B cell (primary cell): Measurements from ENCODE around the gene TMC3. TPM values are rescaled to one million over a fixed set of nuclear protein-coding genes. Genes with fewer than 3 reads are reported as not detected.

Source experiments
- ATAC-seq: fragments of 200-7000 bp; cut with Tn5 transposase; one replicate; pipeline ENCODE4 v1.10.0; 2021; ENCODE audit warnings: low read depth, mild to moderate bottlenecking, moderate number of reproducible peaks, moderate library complexity
- CTCF ChIA-PET: fragments of 350-600 bp; sonication (Branson Sonifier 250); formaldehyde crosslinking; loops from one replicate; lab custom pipeline; 2021; ENCODE audit warnings: antibody characterized with exemption, inconsistent platforms; lab: Charles Lee
- POLR2A ChIA-PET: fragments of 350-600 bp; sonication (Branson Sonifier 250); formaldehyde crosslinking; loops from one replicate; lab custom pipeline; 2021; ENCODE audit warnings: antibody characterized with exemption; lab: Charles Lee
- DNase-seq: peaks from one replicate; pipeline ENCODE4 v3.0.0; 2013
- H2AFZ ChIP-seq: 2 replicates; pipeline ENCODE4 v1.6.1; 2012; ENCODE audit warnings: mild to moderate bottlenecking, low read depth, low read length; ENCODE audit not compliant: insufficient read depth, poor library complexity, severe bottlenecking
- H3K27ac ChIP-seq, 2 donors: 1 replicate in 1 of 2; 2 replicates in 1 of 2; pipeline ENCODE4 v1.5.1; 2012 to 2013; ENCODE audit warnings: low read length in 2 of 2, mild to moderate bottlenecking in 2 of 2, moderate library complexity in 1 of 2
- H3K27me3 ChIP-seq, 4 experiments: fragments of 200-600 bp in 1 of 4; sonication (generic) in 1 of 4; replicated peaks in 1 of 4; 1 replicate in 2 of 4; 2 replicates in 2 of 4; pipeline versions ENCODE4 v1.6.1 to v1.7.0; 2013 to 2016; ENCODE audit warnings: low read length in 3 of 4, mild to moderate bottlenecking in 2 of 4, mixed read lengths in 1 of 4, moderate library complexity in 1 of 4; ENCODE audit not compliant: insufficient read depth in 4 of 4, control insufficient read depth in 3 of 4; ENCODE audit errors: control extremely low read depth in 1 of 4
- H3K36me3 ChIP-seq, 2 experiments: replicated peaks in 1 of 2; 1 replicate in 1 of 2; 2 replicates in 1 of 2; pipeline versions ENCODE4 v1.6.1 to v1.7.1; 2013; ENCODE audit warnings: low read length in 1 of 2; ENCODE audit not compliant: insufficient read depth in 2 of 2, control insufficient read depth in 1 of 2; ENCODE audit errors: control extremely low read depth in 1 of 2, extremely low read depth in 1 of 2
- H3K4me1 ChIP-seq, 2 donors: fragments of 200-600 bp in 1 of 2; sonication (generic) in 1 of 2; 1 replicate in 1 of 2; 2 replicates in 1 of 2; pipeline versions ENCODE4 v1.5.1 to v1.6.1; 2013 to 2017; ENCODE audit warnings: low read length in 2 of 2; ENCODE audit not compliant: control insufficient read depth in 2 of 2, insufficient read depth in 2 of 2
- H3K4me2 ChIP-seq: replicated peaks from 2 replicates; pipeline ENCODE3; 2012; ENCODE audit warnings: mild to moderate bottlenecking, low read depth, low read length; ENCODE audit not compliant: poor library complexity, severe bottlenecking
- H3K4me3 ChIP-seq, 5 experiments: fragments of 200-600 bp in 1 of 5; sonication (generic) in 1 of 5; 1 replicate in 3 of 5; 2 replicates in 2 of 5; pipeline versions ENCODE4 v1.5.1 to v1.7.0; 2011 to 2016; ENCODE audit warnings: low read length in 4 of 5, mild to moderate bottlenecking in 4 of 5, low read depth in 2 of 5, control low read depth in 1 of 5, moderate library complexity in 1 of 5; ENCODE audit not compliant: insufficient read depth in 1 of 5; ENCODE audit errors: control extremely low read depth in 1 of 5, extremely low read depth in 1 of 5
- H3K79me2 ChIP-seq: fragments of 200-600 bp; sonication (generic); one replicate; pipeline ENCODE4 v1.6.0; 2016; ENCODE audit warnings: low read length; ENCODE audit not compliant: control insufficient read depth, insufficient read depth
- H3K9ac ChIP-seq: fragments of 200-600 bp; sonication (generic); 2 replicates; pipeline ENCODE4 v1.6.1; 2017; ENCODE audit warnings: mild to moderate bottlenecking, low read length, moderate library complexity
- H3K9me3 ChIP-seq, 3 donors: one replicate each; pipeline versions ENCODE4 v1.6.1 to v1.7.1; 2013; ENCODE audit warnings: low read length in 2 of 3; ENCODE audit not compliant: control insufficient read depth in 2 of 3, insufficient read depth in 1 of 3; ENCODE audit errors: control extremely low read depth in 1 of 3
- H4K20me1 ChIP-seq: 2 replicates; pipeline ENCODE4 v1.6.0; 2012; ENCODE audit warnings: mild to moderate bottlenecking, low read length; ENCODE audit not compliant: insufficient read depth, control insufficient read depth, poor library complexity, severe bottlenecking
- H3K27ac Mint-ChIP-seq: one replicate; pipeline ENCODE4 v1.8.0; 2021; ENCODE audit warnings: mixed read lengths
- H3K27me3 Mint-ChIP-seq: one replicate; pipeline ENCODE4 v1.8.0; 2021; ENCODE audit warnings: mixed read lengths
- H3K4me1 Mint-ChIP-seq: one replicate; pipeline ENCODE4 v1.8.0; 2021; ENCODE audit warnings: mixed read lengths
- H3K4me3 Mint-ChIP-seq: one replicate; pipeline ENCODE4 v1.8.0; 2021; ENCODE audit warnings: mixed read lengths
- H3K9me3 Mint-ChIP-seq: one replicate; pipeline ENCODE4 v1.8.0; 2022; ENCODE audit warnings: mixed read lengths; ENCODE audit not compliant: insufficient read depth
- CTCF ChIP-seq: fragments of 200-600 bp; IDR thresholded peaks from one replicate; pipeline ENCODE4 v1.8.0; 2022; ENCODE audit warnings: antibody characterized with exemption, mild to moderate bottlenecking
- EZH2 ChIP-seq: IDR thresholded peaks from 2 replicates; pipeline ENCODE4 v1.6.1; 2012; ENCODE audit warnings: borderline replicate concordance, low read depth, mild to moderate bottlenecking, moderate library complexity, low read length; ENCODE audit not compliant: insufficient read depth, poor library complexity, severe bottlenecking
- WGBS: methylation state at CpG from one replicate; pipeline ENCODE4 v1.1.5; 2013; ENCODE audit warnings: missing lambda C conversion rate; ENCODE audit not compliant: insufficient coverage; 5-methylcytosine and 5-hydroxymethylcytosine counted together
- intact Hi-C: fragments of 100-400 bp; cut with micrococcal nuclease; formaldehyde crosslinking; loops from one replicate; pipeline ENCODE4 v1.10.0; 2022
- polyA plus RNA-seq: library from polyadenylated mRNA; depleted of rRNA; stranded (reverse); fragments of >200 nt; gene quantifications from 2 replicates; pipeline ENCODE4 v1.2.3, GENCODE V29; 2012
- total RNA-seq, 2 donors: library from RNA; stranded (reverse); fragments of 120-200 nt in 1 of 2; gene quantifications; 1 replicate in 1 of 2; 2 replicates in 1 of 2; pipeline versions ENCODE4 v1.2.3 to v1.2.4, GENCODE V29; 2013 to 2022

TMC3 gene
- total and polyA plus RNA-seq, 2 donors (not counting 1 experiment from before 2014, with no cell fraction given), result not detected

GRCh38 chr15:81347910-81348309, 26.1 kb downstream of the TMC3 start:
- intact Hi-C loops, result no loop called here
- no CpG with 5 or more reads among the region's 4 CpGs for WGBS
- no peaks in the 10 kb centered on the region for H3K36me3 ChIP-seq
- H2AFZ ChIP-seq, result no peak overlapping the region
- no peaks in the 10 kb centered on the region for H3K27me3 ChIP-seq
- no peak for ATAC-seq
- Mint-ChIP-seq H3K9me3 (no peaks in the 10 kb centered on the region), H3K27me3 (peaks cover 10% of the 10 kb centered on the region), H3K4me3 (no peak overlapping the region), H3K27ac (no peak overlapping the region), H3K4me1 (no peaks in the 10 kb centered on the region)
- H3K27ac ChIP-seq, result no peak overlapping the region
- no peaks in the 10 kb centered on the region for H3K79me2 ChIP-seq
- H3K4me1 ChIP-seq, result no peaks in the 10 kb centered on the region
- H3K4me3 ChIP-seq, result no peak overlapping the region
- H3K9me3 ChIP-seq, result no peaks in the 10 kb centered on the region
- ChIA-PET POLR2A (no interaction called here), CTCF (no interaction called here)
- no peak overlapping the region for H3K4me2 ChIP-seq
- H4K20me1 ChIP-seq, result no peaks in the 10 kb centered on the region
- TF ChIP-seq EZH2, result no peak
- no peak for TF ChIP-seq CTCF
- H3K9ac ChIP-seq, result no peak overlapping the region
- no peak for DNase-seq

GRCh38 chr15:81346611-81347010, 27.4 kb downstream of the TMC3 start:
- H4K20me1 ChIP-seq, result no peaks in the 10 kb centered on the region
- WGBS, result 100% methylated on average over 1 of the region's 2 CpGs
- H3K27me3 ChIP-seq, result no peaks in the 10 kb centered on the region
- no peak overlapping the region for H3K4me3 ChIP-seq
- ChIA-PET POLR2A (no interaction called here), CTCF (no interaction called here)
- Mint-ChIP-seq H3K4me3 (no peak overlapping the region), H3K9me3 (no peaks in the 10 kb centered on the region), H3K27ac (no peak overlapping the region), H3K27me3 (peaks cover 10% of the 10 kb centered on the region), H3K4me1 (no peaks in the 10 kb centered on the region)
- intact Hi-C loops, result no loop called here
- no peak overlapping the region for H3K9ac ChIP-seq
- H3K4me1 ChIP-seq, result no peaks in the 10 kb centered on the region
- H3K79me2 ChIP-seq, result no peaks in the 10 kb centered on the region
- TF ChIP-seq CTCF (no peak), EZH2 (no peak)
- no peaks in the 10 kb centered on the region for H3K36me3 ChIP-seq
- H3K4me2 ChIP-seq, result no peak overlapping the region
- H3K27ac ChIP-seq, result no peak overlapping the region
- DNase-seq, result no peak
- no peaks in the 10 kb centered on the region for H3K9me3 ChIP-seq
- H2AFZ ChIP-seq, result no peak overlapping the region
- no peak for ATAC-seq
